H1 (cell line): Measurements from ENCODE around the gene LACTB. TPM values are rescaled to one million over a fixed set of nuclear protein-coding genes. Genes with fewer than 3 reads are reported as not detected.

ENCODE experiments used
- CTCF ChIP-seq, 3 experiments: IDR thresholded peaks; 1 replicate in 2 of 3; 2 replicates in 1 of 3; pipeline versions ENCODE4 v1.5.1 to v1.6.1; 2011; ENCODE audit warnings: low read length in 3 of 3, mild to moderate bottlenecking in 3 of 3, inconsistent platforms in 2 of 3, low read depth in 1 of 3, moderate library complexity in 1 of 3; ENCODE audit not compliant: insufficient read depth in 1 of 3; ENCODE audit errors: control extremely low read depth in 1 of 3
- E2F6 ChIP-seq: IDR thresholded peaks from 2 replicates; pipeline ENCODE4 v1.6.1; 2012; ENCODE audit warnings: inconsistent platforms
- KDM5A ChIP-seq: fragments of 200-600 bp; IDR thresholded peaks from 2 replicates; pipeline ENCODE4 v1.7.1; 2012; ENCODE audit warnings: mild to moderate bottlenecking, low read length, inconsistent platforms, mixed read lengths
- SAP30 ChIP-seq: fragments of 300-600 bp; sonication (generic); IDR thresholded peaks from 2 replicates; pipeline ENCODE4 v1.7.1; 2012; ENCODE audit warnings: low read length, moderate library complexity, mild to moderate bottlenecking, inconsistent platforms; ENCODE audit not compliant: insufficient read depth, insufficient replicate concordance
- polyA plus RNA-seq, 7 experiments: library from polyadenylated mRNA; depleted of rRNA in 3 of 7; stranded (reverse) in 5 of 7; unstranded in 2 of 7; fragments of >200 nt in 5 of 7; fragments of 200-250 nt in 2 of 7; gene quantifications; 1 replicate in 5 of 7; 2 replicates in 1 of 7; 4 replicates in 1 of 7; pipeline versions ENCODE4 v1.2.1 to v1.2.3, GENCODE V29; 2011 to 2013; ENCODE audit warnings: missing spikeins in 2 of 7, mixed read lengths in 2 of 7
- total RNA-seq: library from RNA; stranded (reverse); fragmentation: NEBNext Ultra II Directional; extraction: Animal tissue kit (Norgen Biotek cat#: 25700); gene quantifications from 2 replicates; pipeline ENCODE4 v1.2.1, GENCODE V29; 2021

LACTB gene
- total and polyA plus RNA-seq, 2 of the 8 experiments (the other 6 are each of a cell fraction or from before 2014, with no cell fraction given), result 5.8 to 14.9 TPM

GRCh38 chr15:63145426-63145825 is 23.8 kb downstream of the LACTB start (continued):
- TF ChIP-seq CTCF (IDR thresholded peaks at IDR 0.05; ENCODE audit: control extremely low read depth in 1 of 3, insufficient read depth in 1 of 3, low read depth in 1 of 3, low read length in 3 of 3) (no peak), SAP30 (no peak), KDM5A (no peak), E2F6 (no peak)
